GM12801 (cell line): ENCODE data around the gene OR4D2.

ENCODE experiments used
- TF ChIP-seq, protein P1 (sequence below): IDR thresholded peaks from one replicate; pipeline ENCODE4 v1.5.1; 2011; ENCODE audit warnings: control low read depth; ENCODE audit not compliant: insufficient read length; ENCODE audit errors: extremely low read depth

Gene OR4D2

DNA sequence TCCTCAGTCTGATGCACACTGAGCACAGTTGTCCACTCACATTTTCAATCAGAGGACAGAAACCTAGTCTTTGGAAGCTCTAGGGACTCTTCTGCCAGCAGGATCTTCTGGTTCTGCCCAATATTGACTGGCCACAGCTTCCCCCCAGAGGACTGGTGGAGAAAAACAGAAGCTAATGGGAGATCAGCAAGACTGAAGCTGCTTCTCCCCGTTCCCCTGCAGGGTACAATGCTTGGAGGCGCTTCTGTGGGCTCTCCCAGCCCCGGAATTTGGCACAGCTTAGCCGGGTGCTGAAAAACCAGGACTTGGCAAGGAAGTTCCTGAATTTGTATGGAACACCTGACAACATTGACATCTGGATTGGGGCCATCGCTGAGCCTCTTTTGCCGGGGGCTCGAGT, 36.1 kb downstream of the OR4D2 start:
- TF ChIP-seq, protein P1, sequence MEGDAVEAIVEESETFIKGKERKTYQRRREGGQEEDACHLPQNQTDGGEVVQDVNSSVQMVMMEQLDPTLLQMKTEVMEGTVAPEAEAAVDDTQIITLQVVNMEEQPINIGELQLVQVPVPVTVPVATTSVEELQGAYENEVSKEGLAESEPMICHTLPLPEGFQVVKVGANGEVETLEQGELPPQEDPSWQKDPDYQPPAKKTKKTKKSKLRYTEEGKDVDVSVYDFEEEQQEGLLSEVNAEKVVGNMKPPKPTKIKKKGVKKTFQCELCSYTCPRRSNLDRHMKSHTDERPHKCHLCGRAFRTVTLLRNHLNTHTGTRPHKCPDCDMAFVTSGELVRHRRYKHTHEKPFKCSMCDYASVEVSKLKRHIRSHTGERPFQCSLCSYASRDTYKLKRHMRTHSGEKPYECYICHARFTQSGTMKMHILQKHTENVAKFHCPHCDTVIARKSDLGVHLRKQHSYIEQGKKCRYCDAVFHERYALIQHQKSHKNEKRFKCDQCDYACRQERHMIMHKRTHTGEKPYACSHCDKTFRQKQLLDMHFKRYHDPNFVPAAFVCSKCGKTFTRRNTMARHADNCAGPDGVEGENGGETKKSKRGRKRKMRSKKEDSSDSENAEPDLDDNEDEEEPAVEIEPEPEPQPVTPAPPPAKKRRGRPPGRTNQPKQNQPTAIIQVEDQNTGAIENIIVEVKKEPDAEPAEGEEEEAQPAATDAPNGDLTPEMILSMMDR = no peak

DNA sequence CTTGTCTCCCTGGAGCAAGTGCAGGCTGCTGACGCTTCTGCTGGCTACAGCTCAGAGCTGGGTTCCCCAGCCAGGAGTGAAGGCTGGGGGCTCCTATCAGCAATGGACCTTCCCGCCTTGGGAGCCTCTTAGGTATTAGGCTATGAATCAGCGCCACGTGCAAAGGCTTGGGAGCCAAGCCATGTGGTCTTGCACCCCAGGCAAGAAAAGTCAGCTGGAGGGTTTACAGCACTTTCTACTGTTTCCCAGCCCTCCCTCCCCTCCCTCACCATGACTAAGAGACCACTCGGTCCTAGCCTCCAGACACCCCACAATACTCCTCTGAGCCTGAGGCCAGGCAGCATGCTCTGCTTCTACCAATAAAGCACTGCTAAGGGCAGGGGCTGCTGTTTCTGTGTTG, 38.0 kb downstream of the OR4D2 start:
- TF ChIP-seq, protein P1 = no peak

DNA sequence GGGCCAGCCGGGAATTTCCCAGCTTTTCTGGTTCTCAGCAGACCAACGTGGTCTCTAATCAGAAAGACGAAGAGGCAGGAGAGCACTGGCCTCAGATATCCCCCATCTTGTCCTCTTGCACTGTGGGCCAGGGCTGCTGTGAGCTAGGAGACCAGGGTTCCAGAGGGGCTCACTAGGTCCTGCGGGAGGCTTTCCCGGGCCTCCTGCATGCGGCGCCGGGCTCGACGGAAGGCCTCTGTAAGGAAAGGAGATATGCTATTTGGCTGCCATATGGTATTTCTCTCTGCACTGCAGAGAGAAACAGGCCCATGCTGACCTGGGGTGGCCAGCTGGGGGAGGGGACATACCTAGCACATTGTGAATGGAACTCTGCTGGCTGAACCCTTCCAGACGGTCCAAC, 39.2 kb downstream of the OR4D2 start:
- TF ChIP-seq, protein P1 = no peak

DNA sequence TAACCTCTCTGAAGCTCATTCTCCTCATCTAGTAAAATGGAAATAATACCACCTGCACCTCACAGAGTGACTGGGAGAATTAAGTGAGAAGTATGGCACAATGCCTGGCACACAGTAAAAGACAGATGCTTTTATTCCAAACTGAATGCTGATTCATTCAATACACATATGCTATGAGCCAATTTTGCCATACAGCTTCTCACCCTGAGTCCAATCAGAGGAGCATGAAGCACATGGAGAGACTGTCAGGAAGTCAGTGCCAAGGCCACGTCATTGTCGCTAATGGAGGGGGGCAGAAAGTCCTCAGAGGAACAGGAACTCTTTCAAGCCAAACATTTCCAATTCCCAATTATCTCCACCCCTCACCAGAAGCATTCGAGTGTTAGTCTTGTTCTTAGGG, 40.7 kb downstream of the OR4D2 start:
- TF ChIP-seq, protein P1 = no peak

DNA sequence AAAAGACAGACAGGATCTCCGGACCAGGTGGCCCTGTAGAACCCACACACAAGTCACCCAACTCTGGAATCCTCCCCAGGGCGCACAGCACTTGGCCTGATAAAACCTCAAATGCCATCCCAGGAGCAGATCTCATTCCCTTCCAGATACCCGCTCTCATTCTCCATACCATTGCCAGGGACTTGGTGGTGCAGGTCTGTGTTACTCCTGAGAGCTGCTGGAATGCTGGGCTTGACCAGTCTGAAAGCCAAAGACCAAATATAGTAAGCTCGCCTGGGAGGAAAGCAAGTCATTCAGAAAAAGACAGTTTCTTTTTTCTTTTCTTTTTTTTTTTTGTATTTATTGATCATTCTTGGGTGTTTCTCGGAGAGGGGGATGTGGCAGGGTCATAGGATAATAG, 41.6 kb downstream of the OR4D2 start:
- TF ChIP-seq, protein P1 = no peak

DNA sequence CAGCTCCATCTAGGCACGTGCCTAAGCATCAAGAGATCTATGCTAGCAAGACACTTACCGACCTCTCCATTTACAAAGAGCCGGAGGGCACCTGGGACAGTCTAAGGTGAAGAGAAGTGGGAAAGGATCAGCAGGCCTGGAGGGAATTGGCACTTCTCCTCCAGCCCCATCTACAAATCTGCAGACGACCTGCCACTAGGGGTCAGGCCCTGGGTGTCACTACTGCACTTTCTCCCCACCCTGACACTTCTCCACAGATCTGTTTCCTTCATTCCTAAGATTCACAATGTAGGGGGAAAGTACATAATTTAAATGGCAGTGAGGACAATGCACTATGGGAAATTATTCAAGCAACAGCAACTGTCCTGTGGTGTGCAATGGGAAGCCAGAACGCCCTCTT, 44.1 kb downstream of the OR4D2 start:
- TF ChIP-seq, protein P1 = no peak

DNA sequence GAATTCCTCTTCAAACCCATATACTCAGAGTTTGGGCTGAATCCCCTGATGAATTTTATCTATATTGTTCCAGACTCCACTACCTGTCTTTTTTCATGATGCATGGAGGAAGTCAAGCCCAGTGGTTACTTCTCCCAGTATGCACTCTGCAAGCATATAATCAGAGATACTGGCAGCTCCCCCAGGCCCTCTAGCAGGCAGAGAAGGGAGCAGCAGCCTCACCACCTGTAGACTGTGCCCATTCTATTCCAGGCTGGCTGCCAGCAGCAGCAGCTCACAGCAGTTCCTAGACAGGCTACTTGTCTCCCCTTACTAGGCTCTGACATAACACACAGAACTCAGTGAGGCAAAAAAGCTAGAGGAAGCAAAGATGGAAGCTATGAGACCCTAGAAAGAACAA, 48.9 kb downstream of the OR4D2 start:
- TF ChIP-seq, protein P1 = no peak

DNA sequence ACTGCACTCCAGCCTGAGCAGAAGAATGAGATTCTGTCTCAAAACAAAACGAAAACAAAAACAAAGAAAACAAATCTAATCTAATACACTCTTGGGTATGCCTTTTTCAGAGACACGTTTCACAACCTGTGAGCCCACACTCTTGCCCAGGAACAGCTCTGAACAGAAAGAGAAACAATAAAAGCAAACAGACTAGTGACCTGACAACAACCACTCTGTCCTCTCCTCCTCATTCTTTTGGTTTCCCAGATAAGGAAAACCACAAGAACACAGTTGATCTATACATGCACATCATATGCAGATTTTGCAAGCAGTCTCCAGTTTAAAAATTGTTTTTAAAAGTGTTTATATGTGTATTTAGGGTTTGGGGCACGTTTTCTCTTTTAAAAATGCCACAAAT, 51.0 kb downstream of the OR4D2 start:
- TF ChIP-seq, protein P1 = no peak
